HG03064 (cell line): Measurements from ENCODE around the gene METTL1.

Source experiments
- ATAC-seq: cut with Tn5 transposase; IDR thresholded peaks from one replicate; pipeline ENCODE4 v1.9.1; 2021; ENCODE audit warnings: low read depth; ENCODE audit not compliant: unreplicated experiment

The METTL1 gene

GRCh38 chr12:57739914-57740538 is 31.9 kb downstream of the METTL1 start:
- ATAC-seq: no peak

DNA sequence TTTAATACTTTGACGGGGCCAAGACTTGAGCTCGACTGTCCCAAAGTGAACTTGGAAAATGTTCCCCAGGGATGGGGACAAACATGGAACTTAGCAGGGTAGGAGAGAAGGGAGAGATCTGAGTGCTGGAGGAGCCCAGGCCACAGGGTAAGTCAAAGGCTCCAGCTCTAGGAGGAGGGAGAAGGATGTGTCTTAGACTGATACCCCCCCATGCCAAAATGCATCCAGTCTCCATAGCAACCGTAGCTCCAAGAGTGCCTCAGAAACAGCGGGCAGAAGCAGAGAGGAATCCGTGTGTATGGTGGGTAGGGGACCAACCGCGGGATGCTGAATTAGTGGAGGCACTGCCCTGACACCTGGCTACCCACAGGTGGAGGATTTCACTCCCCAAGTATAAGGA is 32.5 kb downstream of the METTL1 start:
- ATAC-seq: no peak

- ATAC-seq: no peak
Observed at GRCh38 chr12:57738661-57739237, 33.2 kb downstream of the METTL1 start, which contains the start of gene AGAP2. AGAP2 (minus strand) TSS chr12:57738742; CDS start chr12:57738246, 496 bp downstream.

- ATAC-seq: no peak
Observed at GRCh38 chr12:57737467-57738460, 34.1 kb downstream of the METTL1 start.

- ATAC-seq: no peak
Observed at GRCh38 chr12:57736741-57737466, 35.0 kb downstream of the METTL1 start.

GRCh38 chr12:57735952-57736740 is 35.8 kb downstream of the METTL1 start:
- ATAC-seq: no peak

- ATAC-seq: no peak
Observed at GRCh38 chr12:57735198-57735855, 36.6 kb downstream of the METTL1 start.

DNA sequence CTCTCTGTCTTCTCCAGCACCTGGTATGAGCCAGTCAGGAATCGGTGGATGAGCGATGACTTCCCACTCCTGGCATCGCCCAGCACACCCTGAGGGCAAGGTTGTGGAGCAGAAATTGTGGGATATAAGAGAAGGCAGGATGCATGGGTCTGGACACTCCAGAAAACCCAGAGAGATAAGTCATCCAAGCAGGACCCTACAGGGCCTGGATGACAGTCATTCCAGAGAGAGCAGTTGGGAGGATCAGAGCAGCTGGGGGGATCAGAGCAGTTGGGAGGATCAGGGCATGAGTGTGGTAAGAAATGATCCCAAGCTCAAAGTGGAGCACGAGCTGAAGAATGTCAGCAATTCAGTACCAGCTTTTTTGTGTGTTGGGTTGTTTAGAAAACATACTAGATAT is 37.3 kb downstream of the METTL1 start:
- ATAC-seq: no peak

- ATAC-seq: no peak
Observed at GRCh38 chr12:57733928-57734327, 38.0 kb downstream of the METTL1 start.

GRCh38 chr12:57732726-57733593 is 38.9 kb downstream of the METTL1 start:
- no peak for ATAC-seq

GRCh38 chr12:57732270-57732669 is 39.6 kb downstream of the METTL1 start:
- no peak for ATAC-seq

- ATAC-seq: no peak
Observed at GRCh38 chr12:57731411-57732080, 40.4 kb downstream of the METTL1 start.

DNA sequence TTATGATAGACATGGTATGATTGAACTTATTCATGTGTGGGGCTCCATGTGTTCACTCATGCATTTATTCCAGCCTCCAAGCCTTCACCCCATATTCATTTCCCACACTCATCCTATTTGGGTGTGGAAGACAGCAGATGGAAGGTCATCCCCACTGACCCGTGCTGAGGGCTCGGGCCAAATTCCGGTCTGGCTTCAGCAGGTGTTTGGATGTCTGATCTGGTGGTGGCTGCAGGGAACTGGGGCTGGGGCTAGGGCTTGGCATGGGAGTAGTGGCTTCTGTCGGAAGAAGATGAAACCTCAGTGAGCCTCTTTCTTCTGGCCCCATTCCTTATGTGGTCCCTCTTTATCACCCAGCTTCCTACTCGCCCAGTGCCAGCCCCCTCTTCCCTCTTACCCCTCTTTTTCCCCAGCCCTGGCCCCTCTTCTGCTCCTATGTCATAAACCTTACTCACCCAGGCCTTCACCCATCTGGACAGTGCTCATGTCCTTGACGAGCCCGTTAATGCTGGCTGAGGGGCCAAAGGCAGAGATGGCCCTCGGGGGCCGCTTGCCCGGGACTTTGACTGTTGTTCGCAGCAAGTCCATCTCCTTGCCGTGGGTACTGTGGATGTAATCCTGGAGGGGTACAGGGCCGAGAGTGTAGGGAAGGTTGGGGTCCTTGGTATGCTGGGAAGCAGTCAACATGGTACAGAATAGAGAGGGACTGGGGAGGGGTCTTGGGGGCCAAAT is 41.4 kb downstream of the METTL1 start:
- no peak for ATAC-seq

GRCh38 chr12:57729321-57729844 is 42.5 kb downstream of the METTL1 start:
- ATAC-seq: no peak

GRCh38 chr12:57727758-57728395 is 44.0 kb downstream of the METTL1 start:
- ATAC-seq: no peak
